ENCODE measurements around the gene MRO.

- TF ChIP-seq POLR2A (IDR thresholded peaks at IDR 0.05; ENCODE audit: low read depth, low read length): no peak
- no peak for TF ChIP-seq CTCF (conservative IDR thresholded peaks at IDR 0.05; ENCODE audit: low read depth, low read length)
- no peak for TF ChIP-seq CHD1 (IDR thresholded peaks at IDR 0.05; ENCODE audit: low read depth, low read length)
- no peak for TF ChIP-seq BHLHE40 (IDR thresholded peaks at IDR 0.05; ENCODE audit: low read depth, low read length)
- no peak for TF ChIP-seq FOS (IDR thresholded peaks at IDR 0.05; ENCODE audit: low read depth, low read length)
- TF ChIP-seq RAD21 (IDR thresholded peaks at IDR 0.05; ENCODE audit: low read length): no peak
- TF ChIP-seq SMC3 (IDR thresholded peaks at IDR 0.05; ENCODE audit: low read depth, low read length): no peak
- no peak for TF ChIP-seq RFX5 (IDR thresholded peaks at IDR 0.05; ENCODE audit: low read depth, low read length)
- no peak for TF ChIP-seq ELK1 (IDR thresholded peaks at IDR 0.05; ENCODE audit: borderline replicate concordance, low read depth, low read length)
Observed at GRCh38 chr18:50788284-50788683, 31.5 kb downstream of the MRO start.
